ENCODE measurements around the gene SCAF1. TPM values are rescaled to one million over a fixed set of nuclear protein-coding genes. Genes with fewer than 3 reads are reported as not detected.

Gene SCAF1
- total and polyA plus RNA-seq, 2 of the 13 experiments (the other 11 are each of a cell fraction or from before 2014, with no cell fraction given): 3.3 to 6.1 TPM

GRCh38 chr19:49641688-49642491 is at the start of gene SCAF1 (continued):
- TF ChIP-seq ZNF276 (CRISPR knock-in tag; IDR thresholded peaks at IDR 0.05; ENCODE audit: low read depth): no peak
- peak; percentile 96 for TF ChIP-seq GMEB1 (CRISPR knock-in tag; IDR thresholded peaks at IDR 0.05; ENCODE audit: borderline replicate concordance)
- no peak for TF ChIP-seq BORCS8-MEF2B (CRISPR knock-in tag; IDR thresholded peaks at IDR 0.05)
- peak; percentile 65 for TF ChIP-seq DRAP1 (CRISPR knock-in tag; IDR thresholded peaks at IDR 0.05)
- no peak for TF ChIP-seq ZNF512B (CRISPR knock-in tag; IDR thresholded peaks at IDR 0.05; ENCODE audit: borderline replicate concordance)

Data from HepG2 (cell line).